ENCODE measurements around the gene PDZRN3.

- TF ChIP-seq CTCF (conservative IDR thresholded peaks at IDR 0.05) (no peak), ZFX (IDR thresholded peaks at IDR 0.05) (no peak)
Measured at GRCh38 chr3:73422571-73422970, 202.2 kb downstream of the PDZRN3 start.
